A549 (cell line): Measurements from ENCODE around the gene PXK. TPM values are rescaled to one million over a fixed set of nuclear protein-coding genes. Genes with fewer than 3 reads are reported as not detected.
A peak's percentile ranks its signal among the peaks of the same experiment; 100 is the strongest.

ENCODE experiments used
- ATAC-seq, 2 experiments: fragments of 200-7000 bp in 1 of 2; fragments of >200 bp in 1 of 2; cut with Nextera tagmentation in 1 of 2; cut with Tn5 transposase in 1 of 2; 3 replicates each; pipeline versions ENCODE4 v1.8.0 to v1.9.1; 2018 to 2020; ENCODE audit warnings: mild to moderate bottlenecking in 1 of 2, moderate library complexity in 1 of 2
- CTCF ChIA-PET: fragments of 300-600 bp; sonication (Branson Sonifier 250); formaldehyde crosslinking; extraction: SDS; loops from one replicate; lab custom pipeline; 2021; ENCODE audit warnings: antibody characterized with exemption, inconsistent platforms; lab: Yijun Ruan, JAX
- POLR2A ChIA-PET: fragments of 350-600 bp; formaldehyde crosslinking; extraction: SDS; loops from one replicate; lab custom pipeline; 2021; ENCODE audit warnings: antibody characterized with exemption, inconsistent platforms; lab: Yijun Ruan, JAX
- DNase-seq, 2 experiments: peaks; one replicate each; pipeline versions ENCODE4 v3.0.0 to v3.0.0-alpha.2; 2011 to 2016; ENCODE audit warnings: low read depth in 1 of 2, low spot score in 1 of 2
- FAIRE-seq: peaks from 2 replicates; lab custom pipeline; 2011; peaks lifted over from hg19 to GRCh38; lab: Jason Lieb, UNC
- H3K27ac ChIP-seq, 2 experiments: fragments of >200 bp; sonication (Bioruptor Twin); formaldehyde crosslinking; 3 replicates each; pipeline ENCODE4 v1.5.1; 2016 to 2017
- H3K4me1 ChIP-seq: fragments of >200 bp; sonication (Bioruptor Twin); formaldehyde crosslinking; 3 replicates; pipeline ENCODE4 v1.6.1; 2016
- H3K4me2 ChIP-seq: fragments of >200 bp; sonication (Bioruptor Twin); formaldehyde crosslinking; 3 replicates; pipeline ENCODE4 v1.6.1; 2016
- H3K4me3 ChIP-seq: fragments of >200 bp; sonication (Bioruptor Twin); formaldehyde crosslinking; 3 replicates; pipeline ENCODE4 v1.5.1; 2016
- H3K9me3 ChIP-seq: fragments of >200 bp; sonication (Bioruptor Twin); formaldehyde crosslinking; 3 replicates; pipeline ENCODE4 v1.6.1; 2016
- CTCF ChIP-seq: fragments of >200 bp; sonication (Bioruptor Twin); formaldehyde crosslinking; IDR thresholded peaks from 3 replicates; pipeline ENCODE4 v1.5.1; 2016
- ELK1 ChIP-seq: fragments of 150-350 bp; IDR thresholded peaks from 2 replicates; pipeline ENCODE4 v1.6.1; 2014; ENCODE audit warnings: low read depth, mild to moderate bottlenecking, low read length
- FOSL2 ChIP-seq, 2 experiments: fragments of 450-650 bp in 1 of 2; fragments of >200 bp in 1 of 2; sonication (Bioruptor Twin) in 1 of 2; formaldehyde crosslinking; IDR thresholded peaks; 2 replicates each; pipeline versions ENCODE4 v1.5.0 to v1.6.1; 2016 to 2020; ENCODE audit warnings: mild to moderate bottlenecking in 1 of 2, moderate library complexity in 1 of 2
- FOXS1 ChIP-seq: fragments of 250-450 bp; sonication (Bioruptor Pico); IDR thresholded peaks from 2 replicates; pipeline ENCODE4 v1.5.0; 2020; ENCODE audit warnings: mild to moderate bottlenecking, moderate library complexity
- GATA3 ChIP-seq: IDR thresholded peaks from 2 replicates; pipeline ENCODE4 v1.6.1; 2012; ENCODE audit warnings: borderline replicate concordance
- HES2 ChIP-seq: fragments of >200 bp; sonication (Bioruptor Twin); formaldehyde crosslinking; IDR thresholded peaks from 2 replicates; pipeline ENCODE4 v1.6.1; 2016
- HOXB13 ChIP-seq: fragments of 250-450 bp; sonication (Bioruptor Pico); IDR thresholded peaks from 2 replicates; pipeline ENCODE4 v1.5.0; 2020; ENCODE audit warnings: low read depth, mild to moderate bottlenecking, moderate library complexity
- HOXB5 ChIP-seq: fragments of 250-450 bp; sonication (Bioruptor Pico); IDR thresholded peaks from 2 replicates; pipeline ENCODE4 v1.5.0; 2020; ENCODE audit warnings: mild to moderate bottlenecking, moderate library complexity
- MAFK ChIP-seq: fragments of 450-650 bp; IDR thresholded peaks from 2 replicates; pipeline ENCODE4 v1.6.1; 2014; ENCODE audit not compliant: partially characterized antibody
- NPAS2 ChIP-seq: fragments of 250-450 bp; sonication (Bioruptor Pico); IDR thresholded peaks from 2 replicates; pipeline ENCODE4 v1.8.0; 2022; ENCODE audit warnings: mild to moderate bottlenecking, moderate library complexity, borderline replicate concordance
- ZFP36 ChIP-seq: fragments of 450-650 bp; IDR thresholded peaks from 2 replicates; pipeline ENCODE4 v1.6.1; 2014; ENCODE audit warnings: borderline replicate concordance; ENCODE audit not compliant: partially characterized antibody
- ZNF302 ChIP-seq: fragments of 250-450 bp; sonication (Bioruptor Pico); IDR thresholded peaks from 2 replicates; pipeline ENCODE4 v1.9.0; 2021; ENCODE audit warnings: inconsistent platforms, mild to moderate bottlenecking, moderate library complexity
- WGBS: methylation state at CpG from one replicate; pipeline ENCODE4 v1.1.6; 2017; ENCODE audit errors: missing lambda C conversion rate; 5-methylcytosine and 5-hydroxymethylcytosine counted together
- polyA plus RNA-seq, 4 experiments: library from polyadenylated mRNA; depleted of rRNA in 3 of 4; stranded (reverse); fragments of >200 nt; fragmentation: RNase III in 1 of 4; extraction: RNeasy Plus Mini Kit Qiagen cat#74134 plus additional on column Dnase treatment in 1 of 4; gene quantifications; 2 replicates in 3 of 4; 3 replicates in 1 of 4; pipeline ENCODE4 v1.2.3, GENCODE V29; 2011 to 2017
- TF ChIP-seq, protein P1 (sequence below): fragments of 250-450 bp; sonication (Bioruptor Pico); IDR thresholded peaks from 2 replicates; pipeline ENCODE4 v1.5.0; 2020; ENCODE audit warnings: low read depth, mild to moderate bottlenecking, moderate library complexity
- TF ChIP-seq, protein P2 (sequence below): fragments of 200-600 bp; sonication (generic); IDR thresholded peaks from 2 replicates; pipeline ENCODE4 v1.6.1; 2016; ENCODE audit warnings: antibody characterized with exemption, mild to moderate bottlenecking, moderate library complexity
- TF ChIP-seq, protein P3 (sequence below): IDR thresholded peaks from 2 replicates; pipeline ENCODE4 v1.6.1; 2012

Gene PXK
- polyA plus RNA-seq, 2 of the 4 experiments (the other 2 are of a cell fraction), result 4.4 to 10.5 TPM

- Histone ChIP-seq H3K4me3 (no peak overlapping the region), H3K4me1 (no peaks in the 10 kb centered on the region), H3K4me2 (no peak overlapping the region)
- DNase-seq, result no peak
- FAIRE-seq, result no peak
- TF ChIP-seq HOXB13 (no peak), MAFK (peak; percentile 49)
- TF ChIP-seq, all 56 proteins: peak for 1
- ATAC-seq, result no peak
- POLR2A ChIA-PET, result no interaction called here
- CTCF ChIA-PET, result interaction anchor here (0.9 to 2.0 kb wide), 5 partner anchors 11 to 119 kb away, joined by 3 to 8 read pairs (median 3); partner anchors contain the start of genes HTD2 and RPP14
- Histone ChIP-seq H3K9me3 (no peaks in the 10 kb centered on the region), H3K27ac (no peak overlapping the region)
- 44% methylated on average over 2 of the region's 2 CpGs for WGBS
Observed at GRCh38 chr3:58425782-58426181, 93.1 kb downstream of the PXK start.

DNA sequence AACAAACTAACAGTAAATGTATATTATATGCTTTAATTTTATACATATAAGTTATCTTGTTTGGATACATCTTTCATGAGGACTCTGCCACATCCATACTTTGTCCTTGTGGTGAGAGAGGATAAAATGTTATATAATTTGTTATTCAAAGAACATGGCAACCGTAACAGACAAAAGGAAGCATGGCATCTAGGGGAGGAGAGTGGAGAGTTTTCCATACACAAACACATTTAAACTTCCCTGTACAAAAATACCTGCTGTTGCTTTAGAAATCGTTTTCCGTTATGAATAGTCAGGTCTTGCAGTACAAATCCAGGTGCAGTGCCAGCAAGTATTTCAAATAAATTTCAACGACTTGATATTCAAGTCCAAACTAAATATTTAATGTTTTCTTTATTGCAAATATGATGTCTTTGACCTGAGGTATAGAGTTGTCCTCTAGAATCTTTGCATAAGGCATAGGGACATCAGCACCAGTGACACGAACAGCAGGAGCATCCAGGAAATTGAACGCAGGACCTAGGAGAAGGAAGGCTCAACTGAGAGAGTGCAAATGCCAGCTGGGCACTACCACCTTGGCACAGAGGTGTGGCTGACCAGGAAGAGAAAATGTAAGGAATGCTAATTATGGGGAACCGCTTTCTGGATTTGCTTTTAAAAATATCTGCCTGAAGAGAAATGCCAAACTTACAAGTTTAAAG, 95.1 kb downstream of the PXK start:
- DNase-seq, result no peak
- CTCF ChIA-PET, result interaction anchor here (0.9 to 1.8 kb wide), 2 partner anchors 13 to 64 kb away, joined by 3 to 6 read pairs; partner anchors contain the start of gene KCTD6
- Histone ChIP-seq H3K4me3 (no peak overlapping the region), H3K4me1 (peaks cover 6% of the 10 kb centered on the region; the same call in 1 of the 3 replicates), H3K27ac (no peak overlapping the region), H3K4me2 (no peak overlapping the region), H3K9me3 (no peaks in the 10 kb centered on the region)
- no peak for TF ChIP-seq HES2
- no peak for TF ChIP-seq HOXB13
- TF ChIP-seq, protein P1, sequence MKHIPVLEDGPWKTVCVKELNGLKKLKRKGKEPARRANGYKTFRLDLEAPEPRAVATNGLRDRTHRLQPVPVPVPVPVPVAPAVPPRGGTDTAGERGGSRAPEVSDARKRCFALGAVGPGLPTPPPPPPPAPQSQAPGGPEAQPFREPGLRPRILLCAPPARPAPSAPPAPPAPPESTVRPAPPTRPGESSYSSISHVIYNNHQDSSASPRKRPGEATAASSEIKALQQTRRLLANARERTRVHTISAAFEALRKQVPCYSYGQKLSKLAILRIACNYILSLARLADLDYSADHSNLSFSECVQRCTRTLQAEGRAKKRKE, result no peak
- TF ChIP-seq ELK1, result no peak
- TF ChIP-seq HOXB5, result no peak
- TF ChIP-seq FOSL2 (IDR thresholded peaks at IDR 0.05), result no peak
- no peak for TF ChIP-seq FOSL2 (CRISPR knock-in tag; IDR thresholded peaks at IDR 0.05)
- TF ChIP-seq CTCF, result no peak
- TF ChIP-seq NPAS2 (CRISPR knock-in tag), result no peak
- TF ChIP-seq FOXS1 (CRISPR knock-in tag), result no peak
- TF ChIP-seq, protein P2, sequence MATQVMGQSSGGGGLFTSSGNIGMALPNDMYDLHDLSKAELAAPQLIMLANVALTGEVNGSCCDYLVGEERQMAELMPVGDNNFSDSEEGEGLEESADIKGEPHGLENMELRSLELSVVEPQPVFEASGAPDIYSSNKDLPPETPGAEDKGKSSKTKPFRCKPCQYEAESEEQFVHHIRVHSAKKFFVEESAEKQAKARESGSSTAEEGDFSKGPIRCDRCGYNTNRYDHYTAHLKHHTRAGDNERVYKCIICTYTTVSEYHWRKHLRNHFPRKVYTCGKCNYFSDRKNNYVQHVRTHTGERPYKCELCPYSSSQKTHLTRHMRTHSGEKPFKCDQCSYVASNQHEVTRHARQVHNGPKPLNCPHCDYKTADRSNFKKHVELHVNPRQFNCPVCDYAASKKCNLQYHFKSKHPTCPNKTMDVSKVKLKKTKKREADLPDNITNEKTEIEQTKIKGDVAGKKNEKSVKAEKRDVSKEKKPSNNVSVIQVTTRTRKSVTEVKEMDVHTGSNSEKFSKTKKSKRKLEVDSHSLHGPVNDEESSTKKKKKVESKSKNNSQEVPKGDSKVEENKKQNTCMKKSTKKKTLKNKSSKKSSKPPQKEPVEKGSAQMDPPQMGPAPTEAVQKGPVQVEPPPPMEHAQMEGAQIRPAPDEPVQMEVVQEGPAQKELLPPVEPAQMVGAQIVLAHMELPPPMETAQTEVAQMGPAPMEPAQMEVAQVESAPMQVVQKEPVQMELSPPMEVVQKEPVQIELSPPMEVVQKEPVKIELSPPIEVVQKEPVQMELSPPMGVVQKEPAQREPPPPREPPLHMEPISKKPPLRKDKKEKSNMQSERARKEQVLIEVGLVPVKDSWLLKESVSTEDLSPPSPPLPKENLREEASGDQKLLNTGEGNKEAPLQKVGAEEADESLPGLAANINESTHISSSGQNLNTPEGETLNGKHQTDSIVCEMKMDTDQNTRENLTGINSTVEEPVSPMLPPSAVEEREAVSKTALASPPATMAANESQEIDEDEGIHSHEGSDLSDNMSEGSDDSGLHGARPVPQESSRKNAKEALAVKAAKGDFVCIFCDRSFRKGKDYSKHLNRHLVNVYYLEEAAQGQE, result no peak
- no peak for TF ChIP-seq ZFP36
- TF ChIP-seq, protein P3, sequence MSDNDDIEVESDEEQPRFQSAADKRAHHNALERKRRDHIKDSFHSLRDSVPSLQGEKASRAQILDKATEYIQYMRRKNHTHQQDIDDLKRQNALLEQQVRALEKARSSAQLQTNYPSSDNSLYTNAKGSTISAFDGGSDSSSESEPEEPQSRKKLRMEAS, result no peak
- TF ChIP-seq ZNF302 (CRISPR knock-in tag), result no peak
- TF ChIP-seq GATA3, result no peak
- POLR2A ChIA-PET, result no interaction called here
- 67% methylated on average over 7 of the region's 7 CpGs for WGBS
- no peak for ATAC-seq
- no peak for FAIRE-seq
